GM04503 (cell line): ENCODE results near the gene TET1.
"Not testable (repeated sequence)": the region's sequence is repeated elsewhere in the genome, so short reads cannot be mapped to it uniquely, and the experiment has no call there.

ENCODE experiments used
- DNase-seq: peaks from one replicate; pipeline ENCODE4 v3.0.0-alpha.2; 2012; ENCODE audit warnings: low read depth

Gene TET1

DNA sequence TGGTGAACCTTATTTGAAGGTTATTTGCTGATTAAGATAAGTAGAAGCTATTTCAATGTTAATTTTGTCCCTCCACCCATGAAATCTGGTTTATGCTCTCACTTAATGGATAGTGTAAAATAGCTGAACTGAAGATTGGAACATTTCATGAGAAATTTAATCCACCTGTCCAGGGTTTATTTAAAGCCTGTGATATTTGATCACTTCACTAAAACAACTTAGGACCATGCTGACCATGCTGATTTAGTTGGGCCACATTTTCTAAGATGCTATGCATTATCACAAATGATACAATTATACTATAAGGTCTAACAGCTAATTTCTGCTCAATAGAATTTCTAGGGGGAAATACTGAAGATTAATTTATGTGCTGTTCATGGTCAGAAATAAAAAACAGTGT lies 53.8 kb downstream of the TET1 start:
- not testable (repeated sequence) for DNase-seq

DNA sequence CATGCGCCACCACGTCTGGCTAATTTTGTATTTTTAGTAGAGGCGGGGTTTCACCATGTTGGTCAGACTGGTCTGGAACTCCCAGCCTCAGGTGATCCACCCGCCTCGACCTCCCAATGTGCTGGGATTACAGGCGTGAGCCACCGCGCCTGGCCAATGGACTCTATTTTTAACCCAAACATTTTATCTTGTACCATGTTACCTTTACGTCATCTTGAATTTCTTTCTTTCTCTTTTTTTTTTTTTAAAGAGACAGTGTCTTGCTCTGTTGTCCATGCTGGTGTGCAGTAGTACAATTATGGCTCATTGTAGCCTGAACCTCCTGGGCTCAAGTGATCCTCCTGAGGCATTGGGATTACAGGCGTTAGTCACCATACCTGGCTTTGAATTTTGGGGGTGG lies 57.6 kb downstream of the TET1 start:
- DNase-seq = not testable (repeated sequence)

DNA sequence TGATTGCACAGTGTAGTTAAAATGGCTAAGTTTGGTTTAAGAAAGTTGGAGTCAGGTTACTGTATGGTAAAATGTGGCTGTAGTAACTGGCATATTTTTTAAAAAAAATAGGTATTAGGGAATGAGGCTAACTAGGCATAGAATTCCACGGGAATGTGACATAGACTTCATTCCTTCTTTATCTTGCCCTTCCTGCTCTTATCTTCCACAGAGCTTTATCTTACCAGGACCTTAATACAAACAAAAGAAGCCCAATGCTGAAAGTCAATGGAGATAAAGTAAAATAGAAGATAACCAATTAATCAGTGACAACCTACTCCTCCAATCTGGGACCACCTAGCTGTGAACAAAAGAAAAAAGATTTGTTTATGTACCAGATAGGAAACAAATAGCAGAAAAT lies 58.1 kb downstream of the TET1 start:
- no peak for DNase-seq

DNA sequence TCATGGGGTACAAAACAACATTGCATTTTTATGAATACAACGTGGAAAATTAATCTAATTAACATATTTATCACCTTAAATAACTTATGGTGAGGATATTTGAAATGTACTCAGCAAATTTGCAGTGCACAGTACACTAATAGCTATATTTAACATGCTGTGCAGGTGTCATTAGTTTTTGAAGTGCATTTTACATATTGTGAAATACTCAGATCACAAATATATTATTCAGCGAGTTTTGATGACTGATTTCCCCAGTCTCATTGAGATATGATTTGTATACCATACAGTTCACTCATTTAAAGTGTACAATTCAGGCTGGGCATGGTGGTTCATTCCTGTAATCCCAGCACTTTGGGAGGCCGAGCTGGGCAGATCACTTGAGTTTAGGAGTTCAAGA lies 59.5 kb downstream of the TET1 start:
- no peak for DNase-seq

DNA sequence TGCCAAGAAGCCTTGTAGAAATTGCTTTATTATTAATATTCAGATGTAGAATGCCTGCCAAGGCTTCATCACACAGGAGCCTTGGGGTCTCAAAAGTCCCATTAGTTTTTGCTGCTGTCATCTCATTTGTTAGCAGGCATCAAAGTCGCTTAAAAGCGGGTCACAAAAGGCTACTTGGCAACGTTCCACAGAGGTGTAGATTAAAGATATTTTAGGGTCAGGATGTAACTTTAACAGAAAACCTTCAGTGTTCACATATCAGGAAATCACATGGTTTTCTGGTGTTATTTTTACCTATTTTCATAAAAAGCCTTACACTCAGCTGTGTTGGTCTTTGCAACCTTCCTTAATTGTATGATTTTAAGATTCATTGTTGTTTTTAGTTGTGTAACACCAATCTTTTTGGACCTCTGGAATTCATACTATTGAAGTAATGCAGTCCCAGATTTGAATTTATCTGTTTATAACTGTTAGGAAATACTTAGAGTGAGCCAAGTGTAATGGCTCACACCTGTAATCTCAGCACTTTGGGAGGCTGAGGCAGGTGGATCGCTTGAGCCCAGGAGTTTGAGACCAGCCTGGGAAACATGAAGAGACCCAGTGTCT lies 65.3 kb downstream of the TET1 start:
- no peak for DNase-seq

- DNase-seq = no peak
Observed at GRCh38 chr10:68628576-68629127, 68.5 kb downstream of the TET1 start.

GRCh38 chr10:68632271-68632560 lies 72.1 kb downstream of the TET1 start:
- DNase-seq = not testable (repeated sequence)

DNA sequence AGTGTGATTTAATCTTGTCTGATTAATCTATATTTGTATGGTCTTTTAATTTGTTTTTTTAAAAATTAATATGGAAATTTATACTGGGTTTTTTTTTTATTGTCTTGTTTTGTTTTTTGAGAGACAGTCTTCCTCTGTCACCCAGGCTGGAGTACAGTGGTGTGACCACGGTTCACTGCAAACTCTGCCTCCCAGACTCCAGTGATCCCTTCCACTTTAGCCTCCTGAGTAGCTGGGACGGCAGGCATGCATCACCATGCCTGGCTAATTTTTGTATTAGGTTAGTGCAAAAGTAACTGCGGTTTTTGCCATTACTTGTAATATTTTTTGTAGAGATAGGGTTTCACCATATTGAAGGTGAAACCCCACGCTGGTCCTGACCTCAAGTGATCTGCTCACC lies 73.1 kb downstream of the TET1 start:
- DNase-seq = no peak

GRCh38 chr10:68633816-68634466 lies 73.8 kb downstream of the TET1 start:
- no peak for DNase-seq

GRCh38 chr10:68636335-68636734 lies 76.2 kb downstream of the TET1 start:
- DNase-seq = no peak

DNA sequence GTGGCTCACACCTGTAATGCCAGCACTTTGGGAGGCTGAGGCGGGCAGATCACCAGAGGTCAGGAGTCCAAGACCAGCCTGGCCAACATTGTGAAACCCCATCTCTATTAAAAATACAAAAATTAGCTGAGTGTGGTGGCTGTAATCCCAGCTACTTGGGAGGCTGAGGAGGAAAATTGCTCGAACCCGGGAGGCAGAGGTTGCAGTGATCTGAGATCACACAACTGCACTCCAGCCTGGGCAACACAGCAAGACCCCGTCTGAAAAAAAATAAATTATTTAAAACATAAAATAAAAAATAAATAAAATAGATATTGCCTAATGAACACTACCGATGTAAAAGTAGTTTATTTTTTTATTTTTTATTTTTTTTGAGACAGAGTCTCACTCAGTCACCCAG lies 83.4 kb downstream of the TET1 start:
- DNase-seq = not testable (repeated sequence)

DNA sequence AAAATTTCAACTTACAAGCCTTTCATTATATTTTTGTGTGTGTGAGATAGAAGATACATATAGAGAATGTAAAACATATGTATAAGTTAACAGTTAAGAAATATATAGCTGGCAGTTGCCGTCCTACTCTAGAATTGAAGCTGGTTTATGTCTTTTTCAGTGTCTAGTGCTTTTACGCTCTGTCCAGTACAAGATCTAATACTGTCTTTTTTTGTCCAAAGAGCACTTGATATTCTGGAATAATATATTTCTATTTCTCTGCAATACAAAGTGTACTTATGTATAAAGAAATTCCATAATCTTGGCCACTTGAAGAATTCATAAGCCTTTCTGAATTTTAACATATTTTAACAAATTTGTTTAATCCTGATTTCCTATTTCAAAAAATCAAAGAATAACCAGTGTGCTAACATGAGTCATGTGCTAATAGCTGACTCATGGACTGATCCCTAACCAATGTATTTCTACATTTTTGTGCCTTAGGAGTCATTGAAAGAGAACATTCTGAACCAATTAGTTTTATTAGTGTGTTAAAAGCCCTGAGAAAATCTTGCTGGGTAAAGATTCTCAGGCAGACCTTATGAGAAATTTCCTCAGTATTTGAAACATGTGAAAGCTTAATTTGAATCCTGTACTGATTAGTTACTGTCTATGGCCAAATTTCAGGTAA lies 87.7 kb downstream of the TET1 start:
- peak; percentile 90 for DNase-seq

DNA sequence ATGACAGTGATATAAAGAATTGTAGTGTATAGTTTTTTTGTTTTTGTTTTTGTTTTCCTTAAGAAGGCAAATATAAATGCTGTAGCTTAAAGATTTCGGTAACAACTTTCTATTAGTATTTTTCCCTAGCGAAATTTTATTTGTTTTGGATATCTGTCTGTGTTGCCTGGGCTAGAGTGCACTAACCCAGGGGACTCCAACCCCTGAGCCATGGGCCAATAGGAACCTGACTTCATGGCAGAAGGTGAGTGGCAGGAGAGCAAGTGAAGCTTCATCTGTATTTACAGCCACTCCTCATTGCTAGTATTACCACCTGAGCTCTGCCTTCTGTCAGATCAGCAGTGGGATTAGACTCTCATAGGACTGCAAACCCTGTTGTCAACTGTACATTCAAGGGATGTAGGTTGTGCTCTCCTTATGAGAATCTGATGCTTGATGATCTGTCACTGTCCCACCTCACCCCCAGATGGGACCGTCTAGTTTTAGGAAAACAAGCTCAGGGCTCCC lies 95.5 kb downstream of the TET1 start:
- DNase-seq = no peak

DNA sequence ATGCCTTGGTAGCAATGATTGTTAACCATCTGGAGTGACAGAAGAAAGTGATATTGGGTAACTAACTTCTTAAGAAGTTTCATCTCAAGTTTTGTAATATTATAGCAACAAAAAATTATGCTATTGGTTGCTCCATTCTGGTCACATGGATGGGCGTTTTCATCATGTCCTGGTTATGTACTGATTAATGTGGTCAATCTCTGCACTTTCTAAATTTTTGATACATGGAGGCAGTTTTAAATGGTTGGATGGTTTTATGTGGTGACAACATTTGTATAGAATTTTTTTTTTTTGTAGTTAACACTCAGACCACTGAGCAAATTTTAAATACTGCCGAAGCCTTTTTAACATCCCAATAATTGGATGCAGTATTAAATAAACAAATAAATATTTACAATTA lies 105.7 kb downstream of the TET1 start:
- DNase-seq = peak; percentile 51

DNA sequence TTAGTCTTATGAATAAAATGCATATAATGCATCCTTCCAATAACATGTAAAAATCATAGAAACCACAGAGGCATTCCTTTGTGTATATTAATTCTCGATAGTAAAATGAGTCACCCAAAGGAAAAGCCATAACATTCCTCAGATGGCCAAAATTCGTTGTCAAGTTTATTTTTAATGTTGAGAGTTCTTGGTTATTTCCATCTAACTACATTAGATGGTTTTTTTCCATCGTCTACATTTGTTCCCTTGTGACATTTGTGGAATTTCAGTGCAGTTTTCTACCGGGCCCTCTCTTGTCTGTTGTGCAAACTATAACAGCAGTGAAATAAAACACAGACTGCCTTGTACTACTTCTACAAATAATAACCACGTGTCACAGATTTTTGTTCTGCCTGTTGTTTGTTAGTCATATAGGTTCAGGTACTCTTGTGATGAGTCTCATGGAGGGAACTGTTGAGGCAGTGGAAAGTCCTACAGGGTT lies 106.2 kb downstream of the TET1 start:
- peak; percentile 94 for DNase-seq

GRCh38 chr10:68668231-68668630 lies 108.1 kb downstream of the TET1 start:
- no peak for DNase-seq

GRCh38 chr10:68668972-68669371 lies 108.8 kb downstream of the TET1 start:
- no peak for DNase-seq

DNA sequence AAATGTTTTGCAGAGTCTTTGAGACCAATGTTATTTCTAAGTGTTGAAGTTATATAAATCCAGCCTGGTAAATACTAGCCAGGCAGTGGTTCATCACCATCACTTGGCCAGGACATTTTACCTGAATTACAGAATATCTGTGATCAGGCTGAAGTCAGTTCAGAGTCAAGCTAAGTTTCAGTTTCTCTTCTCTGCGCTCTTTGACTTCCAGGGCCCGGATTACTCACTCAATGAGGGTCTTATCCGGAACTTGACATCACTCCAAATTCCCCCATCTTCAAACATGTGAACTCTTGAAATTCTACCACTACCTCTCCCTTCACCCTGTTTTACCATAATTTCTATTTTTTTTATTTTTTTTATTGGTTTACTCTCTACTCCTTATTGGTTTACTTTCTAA lies 124.3 kb downstream of the TET1 start:
- DNase-seq = no peak

- no peak for DNase-seq
Observed at GRCh38 chr10:68696018-68696417, 135.9 kb downstream of the TET1 start.

- no peak for DNase-seq
Observed at GRCh38 chr10:68697106-68697505, 137.0 kb downstream of the TET1 start.

DNA sequence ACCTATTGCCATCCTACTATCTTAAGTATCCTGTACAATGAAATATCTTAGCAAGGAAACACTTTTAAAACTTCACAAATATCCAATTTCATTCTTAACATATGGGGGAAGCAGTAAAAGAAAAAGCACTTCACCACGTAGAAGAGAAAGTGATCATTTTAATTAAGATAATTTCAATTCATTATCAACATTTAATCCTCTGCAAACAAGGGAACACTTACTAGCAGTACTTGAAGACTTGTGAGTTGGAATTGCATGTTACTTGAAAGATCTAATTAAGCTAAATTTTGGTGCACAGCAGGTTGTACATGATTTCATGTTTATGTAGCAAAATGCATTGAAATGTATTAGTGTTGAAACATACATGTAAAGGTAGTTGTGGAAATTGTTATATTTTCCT lies 140.1 kb downstream of the TET1 start:
- DNase-seq = no peak

GRCh38 chr10:68705548-68705947 lies 145.4 kb downstream of the TET1 start:
- DNase-seq = no peak

GRCh38 chr10:68708987-68709386 lies 148.8 kb downstream of the TET1 start:
- not testable (repeated sequence) for DNase-seq
